Spinal cord (tissue), 10 donors: ENCODE measurements around the gene CXCR2. TPM values are rescaled to one million over a fixed set of nuclear protein-coding genes. Genes with fewer than 3 reads are reported as not detected.

Experiments used
- DNase-seq, 6 donors: peaks; one replicate each; pipeline versions ENCODE4 v3.0.0 to v3.0.0-alpha.2; 2013 to 2015; ENCODE audit warnings: low spot score in 6 of 6, low read depth in 4 of 6
- H3K27ac ChIP-seq: one replicate; pipeline ENCODE4 v1.5.1; 2013; ENCODE audit warnings: low read depth, low read length, control low read depth
- H3K27me3 ChIP-seq: one replicate; pipeline ENCODE4 v1.6.1; 2013; ENCODE audit warnings: low read length; ENCODE audit not compliant: control insufficient read depth, insufficient read depth
- H3K36me3 ChIP-seq: one replicate; pipeline ENCODE4 v1.6.1; 2013; ENCODE audit warnings: low read length; ENCODE audit not compliant: control insufficient read depth, insufficient read depth
- H3K4me1 ChIP-seq: one replicate; pipeline ENCODE4 v1.6.1; 2013; ENCODE audit warnings: low read length; ENCODE audit not compliant: control insufficient read depth, insufficient read depth
- H3K4me3 ChIP-seq: one replicate; pipeline ENCODE4 v1.5.1; 2013; ENCODE audit warnings: low read depth, low read length, control low read depth
- H3K9me3 ChIP-seq: one replicate; pipeline ENCODE4 v1.6.1; 2013; ENCODE audit warnings: low read length; ENCODE audit not compliant: control insufficient read depth, insufficient read depth
- WGBS: methylation state at CpG from one replicate; pipeline ENCODE4 v1.1.5; 2013; ENCODE audit warnings: missing lambda C conversion rate; ENCODE audit not compliant: insufficient coverage; 5-methylcytosine and 5-hydroxymethylcytosine counted together
- long read RNA-seq, 4 donors: transcript quantifications; one replicate each; lab custom pipeline, GENCODE V29; 2026
- polyA plus RNA-seq, 2 donors: library from polyadenylated mRNA; unstranded; fragments of 120-200 nt; gene quantifications; one replicate each; pipeline ENCODE4 v1.2.1, GENCODE V29; 2013; ENCODE audit not compliant: insufficient read length in 2 of 2
- total RNA-seq, 2 donors: library from RNA; depleted of rRNA in 1 of 2; stranded (reverse); fragments of 120-200 nt in 1 of 2; fragments of >200 nt in 1 of 2; gene quantifications; one replicate each; pipeline versions ENCODE4 v1.2.3 to v1.2.4, GENCODE V29; 2013 to 2014
- donor health status: healthy.

CXCR2 gene
- 1 to 10 TPM in 1 of 2 donors, under 1 TPM in 1; 0.06 to 3.3 TPM for total RNA-seq
- under 1 TPM; 0.16 to 0.26 TPM for polyA plus RNA-seq
- long read RNA-seq, donor 1: 0 reads
- long read RNA-seq, donor 2: 0 reads
- long read RNA-seq, donor 3: 0 reads
- long read RNA-seq, donor 4: 0 reads

DNA sequence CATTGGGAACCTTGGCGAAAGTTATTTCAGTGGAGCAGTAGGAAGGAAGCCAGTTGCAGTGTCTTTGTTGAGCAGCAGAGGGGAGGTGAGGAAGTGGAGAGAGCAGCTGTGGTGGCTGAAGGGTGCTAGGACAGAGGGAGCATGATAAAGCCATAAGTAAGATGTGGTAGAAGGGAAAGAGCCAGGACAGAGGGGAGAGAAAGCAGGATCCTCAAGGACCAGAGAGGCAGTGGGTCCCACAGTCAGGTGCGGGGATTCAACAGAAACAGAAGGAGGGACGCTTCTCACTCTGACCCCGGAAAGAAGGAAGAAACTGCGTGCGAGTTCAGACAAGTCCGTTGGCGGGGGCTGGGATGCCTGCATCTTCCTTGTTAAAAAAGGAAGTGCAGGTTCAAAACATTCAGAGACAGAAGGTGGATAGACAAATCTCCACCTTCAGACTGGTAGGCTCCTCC lies at the start of gene CXCR2:
Gene CXCR2 (plus strand): TSS at position 403 of the 455 bp plus-strand sequence. CDS start 8,774 bp downstream, outside the sequence.
- no peaks in the 10 kb centered on the region for H3K9me3 ChIP-seq
- H3K4me1 ChIP-seq: no peaks in the 10 kb centered on the region
- no peak for DNase-seq
- no peak within 1 kb of the TSS for H3K27ac ChIP-seq
- no peaks in the 10 kb centered on the region for H3K27me3 ChIP-seq
- no peaks in the 10 kb centered on the region for H3K36me3 ChIP-seq
- H3K4me3 ChIP-seq: no peak within 1 kb of the TSS
- WGBS: 61% methylated on average over 6 of the region's 8 CpGs

DNA sequence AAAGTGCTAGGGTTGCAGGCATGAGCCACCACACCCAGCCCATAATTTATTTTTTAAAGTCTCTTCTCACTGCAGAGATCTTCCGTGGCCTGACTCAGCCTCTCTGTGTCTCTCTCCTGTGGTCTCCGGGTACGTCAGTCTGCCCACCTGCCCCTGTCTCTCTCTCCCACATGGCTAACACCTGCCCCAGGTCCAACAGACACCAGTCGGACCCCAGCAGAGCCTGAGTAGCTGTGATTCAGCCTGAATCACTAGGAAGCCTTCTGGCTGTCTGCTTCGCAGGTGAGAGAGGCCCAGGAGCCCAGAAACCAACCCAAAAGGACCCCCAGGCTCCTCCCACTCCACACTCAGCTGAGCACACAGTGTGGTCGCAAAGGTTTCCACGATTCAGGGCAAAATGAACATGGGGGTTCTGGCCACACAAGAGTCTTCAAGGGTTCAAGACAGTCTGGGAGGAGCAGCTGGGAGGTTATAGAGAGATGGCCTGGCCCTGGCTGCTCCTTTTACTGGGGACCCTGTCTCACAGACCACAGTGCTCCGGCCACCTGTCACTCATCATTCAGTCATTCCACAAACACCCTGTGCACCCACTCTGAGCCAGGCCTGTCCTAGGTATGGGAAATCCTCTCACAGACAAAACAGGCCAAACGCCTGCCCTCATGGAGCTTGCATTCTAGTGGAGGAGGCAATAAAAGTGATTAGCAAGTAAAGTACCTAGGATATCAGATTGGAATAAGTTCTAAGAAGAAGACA lies 48.2 kb upstream of the CXCR2 start:
- no peaks in the 10 kb centered on the region for H3K9me3 ChIP-seq
- no peak for DNase-seq

DNA sequence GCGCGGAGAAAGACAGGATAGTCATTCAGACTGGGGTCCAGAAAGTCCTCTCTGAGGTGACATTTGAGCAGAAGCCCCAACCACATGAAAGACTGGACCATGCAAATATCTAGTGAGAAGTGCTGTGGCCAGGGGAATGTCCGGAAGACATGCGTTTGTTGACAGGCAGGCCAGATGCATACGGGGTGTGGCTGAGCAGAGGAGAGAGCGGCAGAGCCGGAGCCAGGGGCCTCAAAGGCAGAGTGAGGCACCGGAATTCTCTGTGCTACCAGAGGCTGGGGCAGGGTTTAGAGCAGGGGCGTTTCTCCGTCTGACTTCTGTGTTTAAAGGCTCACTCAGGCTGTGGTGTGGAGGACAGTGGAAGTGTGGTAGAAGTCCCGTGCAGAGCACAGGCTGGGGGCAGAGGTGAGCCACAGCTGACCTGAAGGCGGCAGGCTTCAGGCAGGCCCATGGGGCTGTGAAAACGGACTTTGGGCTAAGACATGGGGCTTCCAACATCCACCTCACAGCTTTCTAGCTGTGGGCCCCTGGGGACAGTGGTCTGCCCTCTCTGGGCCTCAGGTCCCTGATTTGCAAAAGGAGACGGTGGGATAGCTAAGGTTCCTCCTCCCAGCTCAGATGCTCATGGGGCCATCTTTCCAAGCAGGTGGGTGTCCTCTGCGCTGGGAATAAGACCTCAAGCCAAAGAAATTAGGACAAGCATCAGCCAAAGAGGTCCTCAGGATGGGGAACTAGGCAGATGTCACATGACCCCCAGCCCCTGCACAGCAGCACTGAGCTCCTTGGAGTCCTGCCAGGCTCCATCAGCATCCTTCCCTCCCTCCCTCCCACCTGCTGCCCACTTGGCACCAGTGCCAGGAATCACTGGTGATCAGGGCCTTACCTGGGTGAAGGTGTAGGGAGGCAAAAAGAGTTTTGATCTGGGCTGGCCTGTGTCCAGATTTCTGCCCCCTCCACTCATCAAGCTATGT lies 45.6 kb upstream of the CXCR2 start:
- Histone ChIP-seq H3K9me3 (no peaks in the 10 kb centered on the region), H3K27ac (no peak overlapping the region), H3K4me1 (no peaks in the 10 kb centered on the region), H3K4me3 (no peak overlapping the region), H3K36me3 (no peaks in the 10 kb centered on the region), H3K27me3 (no peaks in the 10 kb centered on the region)
- DNase-seq: no peak
- 74% methylated on average over 15 of the region's 15 CpGs for WGBS

More for the DNA sequence above, 48.2 kb upstream of the CXCR2 start:
- H3K36me3 ChIP-seq: no peaks in the 10 kb centered on the region
- no peaks in the 10 kb centered on the region for H3K4me1 ChIP-seq
- no peaks in the 10 kb centered on the region for H3K27me3 ChIP-seq
- H3K4me3 ChIP-seq: no peak overlapping the region
- H3K27ac ChIP-seq: no peak overlapping the region
- WGBS: 81% methylated on average over 6 of the region's 9 CpGs

DNA sequence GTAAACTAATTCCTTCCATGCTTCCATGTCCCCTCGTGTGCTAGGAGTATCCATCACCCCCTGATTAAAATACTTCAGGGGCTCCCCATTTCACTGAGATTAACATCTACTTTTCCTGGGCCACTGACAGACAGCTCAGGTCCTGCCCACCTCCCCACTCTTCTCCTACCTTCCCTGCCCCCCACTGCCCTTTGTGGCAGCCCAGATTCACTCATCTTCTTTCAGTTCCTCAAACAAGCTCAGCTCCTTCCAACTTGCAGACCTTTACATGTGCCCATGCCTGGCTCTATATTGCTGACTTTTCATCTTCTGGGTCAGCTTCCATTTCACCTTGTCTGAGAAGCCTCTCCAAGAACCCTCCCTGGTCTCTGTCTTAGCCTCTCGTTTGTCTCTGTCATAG lies 44.8 kb upstream of the CXCR2 start:
- 81% methylated on average over 1 of the region's 2 CpGs for WGBS
- Histone ChIP-seq H3K4me1 (no peaks in the 10 kb centered on the region), H3K36me3 (no peaks in the 10 kb centered on the region), H3K27ac (no peak overlapping the region), H3K4me3 (no peak overlapping the region), H3K9me3 (peaks cover 2% of the 10 kb centered on the region), H3K27me3 (no peaks in the 10 kb centered on the region)
- DNase-seq: no peak

DNA sequence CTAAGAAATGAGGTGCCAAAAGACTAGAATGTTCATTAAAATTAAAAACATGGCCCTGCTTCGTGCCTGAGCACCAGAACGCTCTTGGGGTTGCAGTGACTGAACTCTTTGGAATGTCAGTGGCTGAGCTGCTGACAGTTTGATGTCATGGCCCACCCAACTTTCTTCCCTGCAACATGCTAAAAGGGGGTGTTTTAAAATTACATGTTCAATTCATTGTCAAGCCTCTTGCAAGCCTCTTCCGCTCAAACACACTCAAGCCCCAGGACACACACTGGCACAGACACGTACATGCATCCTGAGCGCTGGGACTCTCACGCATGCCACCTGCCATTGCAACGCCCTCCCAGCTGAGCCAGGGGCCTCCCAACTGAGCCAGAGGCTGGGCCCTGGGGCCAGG lies 44.1 kb upstream of the CXCR2 start:
- no peaks in the 10 kb centered on the region for H3K27me3 ChIP-seq
- H3K4me3 ChIP-seq: no peak overlapping the region
- 77% methylated on average over 5 of the region's 7 CpGs for WGBS
- H3K36me3 ChIP-seq: no peaks in the 10 kb centered on the region
- H3K4me1 ChIP-seq: no peaks in the 10 kb centered on the region
- H3K9me3 ChIP-seq: peaks cover 6% of the 10 kb centered on the region
- no peak for DNase-seq
- no peak overlapping the region for H3K27ac ChIP-seq

DNA sequence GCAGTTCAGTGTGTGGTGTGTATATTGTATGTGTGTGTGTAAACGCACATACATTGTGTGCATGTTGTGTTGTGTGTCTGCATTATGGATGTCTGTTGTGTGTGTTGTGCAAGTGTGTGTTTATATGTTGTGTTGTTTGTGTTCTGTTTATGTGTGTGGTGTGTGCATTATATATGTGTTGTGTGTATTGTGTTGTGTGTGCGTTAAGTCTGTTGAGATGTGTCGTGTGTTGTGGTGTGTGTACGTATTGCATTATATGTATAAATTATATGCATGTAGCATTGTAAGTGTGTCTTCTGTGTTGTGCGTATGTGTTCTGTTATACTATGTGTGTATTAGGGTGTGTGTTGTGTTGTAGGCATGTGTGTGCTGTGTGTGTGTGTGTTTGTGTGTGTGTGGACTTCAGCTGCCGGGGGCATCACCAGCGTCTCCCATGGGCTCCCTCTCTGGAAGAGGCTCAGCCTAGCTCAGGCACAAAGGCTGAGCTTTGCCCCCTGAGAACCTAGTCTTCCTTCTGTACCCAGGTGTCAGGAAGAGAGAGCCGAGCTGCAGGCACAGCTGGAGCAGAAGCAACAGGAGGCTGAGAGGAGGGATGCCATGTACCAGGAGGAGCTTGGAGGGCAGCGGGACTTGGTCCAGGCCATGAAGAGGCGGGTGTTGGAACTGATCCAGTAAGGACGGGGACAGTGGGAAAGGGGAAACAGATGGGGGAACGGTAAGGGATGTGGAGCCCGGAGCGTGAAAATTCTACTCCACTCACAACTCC lies 43.1 kb upstream of the CXCR2 start:
- peaks cover 6% of the 10 kb centered on the region for H3K9me3 ChIP-seq
- no peak overlapping the region for H3K27ac ChIP-seq
- no peak overlapping the region for H3K4me3 ChIP-seq
- DNase-seq: no peak
- WGBS: 75% methylated on average over 7 of the region's 14 CpGs
- no peaks in the 10 kb centered on the region for H3K36me3 ChIP-seq
- H3K4me1 ChIP-seq: no peaks in the 10 kb centered on the region
- no peaks in the 10 kb centered on the region for H3K27me3 ChIP-seq

DNA sequence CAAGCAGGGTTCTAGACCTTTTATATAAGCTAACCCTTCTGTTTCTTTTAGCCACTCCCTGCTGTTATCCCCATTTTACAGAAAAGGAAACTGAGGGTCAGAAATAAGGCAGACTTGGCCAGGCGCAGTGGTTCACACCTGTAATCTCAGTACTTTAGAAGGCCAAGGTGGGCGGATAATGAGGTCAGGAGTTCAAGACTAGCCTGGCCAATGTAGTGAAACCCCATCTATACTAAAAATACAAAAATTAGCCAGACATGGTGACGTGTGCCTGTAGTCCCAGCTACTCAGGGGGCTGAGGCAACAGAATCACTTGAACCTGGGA lies 42.5 kb upstream of the CXCR2 start:
- peaks cover 6% of the 10 kb centered on the region for H3K9me3 ChIP-seq
- H3K4me3 ChIP-seq: no peak overlapping the region
- no peak overlapping the region for H3K27ac ChIP-seq
- no CpG with 5 or more reads among the region's 3 CpGs for WGBS
- H3K36me3 ChIP-seq: no peaks in the 10 kb centered on the region
- H3K4me1 ChIP-seq: no peaks in the 10 kb centered on the region
- DNase-seq: no peak
- no peaks in the 10 kb centered on the region for H3K27me3 ChIP-seq

DNA sequence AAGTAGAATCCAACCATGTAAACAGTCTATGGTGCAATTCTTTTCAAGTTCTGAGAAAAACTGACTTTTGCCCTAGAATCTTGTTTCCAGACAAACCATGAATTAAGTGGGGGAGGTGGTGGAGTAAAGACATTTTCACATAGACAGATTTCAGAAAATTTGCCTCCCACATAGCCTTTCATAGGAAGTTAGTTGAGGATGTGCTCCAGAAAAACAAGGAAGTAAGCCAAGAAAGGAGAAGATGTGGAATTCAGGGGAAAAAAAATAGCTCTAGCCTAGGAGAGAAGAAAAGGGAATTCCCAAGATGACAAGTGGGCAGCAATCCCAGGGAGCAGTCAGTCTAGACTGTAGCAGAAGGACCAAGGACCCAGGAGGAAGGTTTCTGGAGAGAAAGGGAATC lies 39.4 kb upstream of the CXCR2 start:
- no peaks in the 10 kb centered on the region for H3K36me3 ChIP-seq
- no peak overlapping the region for H3K4me3 ChIP-seq
- no peak for DNase-seq
- H3K27me3 ChIP-seq: no peaks in the 10 kb centered on the region
- H3K4me1 ChIP-seq: no peaks in the 10 kb centered on the region
- H3K9me3 ChIP-seq: peaks cover 6% of the 10 kb centered on the region
- H3K27ac ChIP-seq: no peak overlapping the region

DNA sequence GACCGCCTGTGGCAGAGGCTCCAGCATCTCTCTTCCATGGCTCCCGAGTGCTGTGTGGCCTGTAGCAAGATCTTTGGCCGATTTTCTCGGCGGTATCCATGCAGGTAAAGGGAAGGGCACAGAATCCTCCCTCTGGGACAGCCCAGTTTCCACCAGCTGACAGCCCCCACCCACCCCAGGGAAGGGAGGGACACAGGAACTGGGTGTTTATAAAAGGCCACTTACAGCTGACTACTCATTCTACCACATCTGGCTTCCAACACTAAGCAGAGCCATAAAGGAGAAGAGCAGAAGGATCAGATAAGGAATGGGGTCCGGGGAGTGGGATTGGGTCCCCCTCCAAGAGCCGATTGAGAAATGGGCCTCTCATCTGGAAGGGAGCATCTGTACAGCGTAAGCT lies 36.6 kb upstream of the CXCR2 start:
- no peak for DNase-seq
- 72% methylated on average over 6 of the region's 8 CpGs for WGBS
- no peaks in the 10 kb centered on the region for H3K36me3 ChIP-seq
- no peak overlapping the region for H3K4me3 ChIP-seq
- no peaks in the 10 kb centered on the region for H3K4me1 ChIP-seq
- no peaks in the 10 kb centered on the region for H3K27me3 ChIP-seq
- no peak overlapping the region for H3K27ac ChIP-seq
- H3K9me3 ChIP-seq: peaks cover 6% of the 10 kb centered on the region
